Astrocyte of the spinal cord (primary cell): Measurements from ENCODE around the gene CPA3.

ENCODE experiments used
- DNase-seq: peaks from one replicate; pipeline ENCODE4 v3.0.0; 2011; ENCODE audit warnings: low read depth, low spot score
- H3K4me3 ChIP-seq: 2 replicates; pipeline ENCODE4 v1.5.1; 2011; ENCODE audit warnings: low read depth, mild to moderate bottlenecking, low read length, moderate library complexity
- in situ Hi-C: cut with HindIII; loops from 2 replicates; pipeline ENCODE4 v1.10.0; 2017; ENCODE audit warnings: low sequenced_read_pairs
- TF ChIP-seq, protein P1 (sequence below): IDR thresholded peaks from 2 replicates; pipeline ENCODE4 v1.5.1; 2012; ENCODE audit warnings: low read depth, mild to moderate bottlenecking, low read length, inconsistent platforms

The CPA3 gene

DNA sequence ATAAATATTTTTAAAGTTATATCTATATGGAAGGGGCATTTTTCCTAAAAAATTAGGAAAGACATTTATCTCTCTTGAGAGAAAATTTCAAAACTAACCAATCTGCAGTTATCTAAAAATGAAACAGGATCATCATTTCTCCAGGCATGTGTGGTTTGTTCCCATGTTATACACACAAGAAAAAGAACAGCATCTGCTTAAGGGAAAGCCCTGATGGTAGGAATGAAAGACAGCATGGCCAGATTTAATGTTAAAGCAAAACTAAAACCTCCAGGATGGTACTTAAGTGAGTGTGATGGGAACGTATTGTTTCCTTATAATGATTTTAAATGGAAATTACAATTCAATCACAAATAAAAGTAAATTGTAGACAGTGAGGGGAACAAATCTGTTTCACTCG is 80.0 kb downstream of the CPA3 start:
- TF ChIP-seq, protein P1, sequence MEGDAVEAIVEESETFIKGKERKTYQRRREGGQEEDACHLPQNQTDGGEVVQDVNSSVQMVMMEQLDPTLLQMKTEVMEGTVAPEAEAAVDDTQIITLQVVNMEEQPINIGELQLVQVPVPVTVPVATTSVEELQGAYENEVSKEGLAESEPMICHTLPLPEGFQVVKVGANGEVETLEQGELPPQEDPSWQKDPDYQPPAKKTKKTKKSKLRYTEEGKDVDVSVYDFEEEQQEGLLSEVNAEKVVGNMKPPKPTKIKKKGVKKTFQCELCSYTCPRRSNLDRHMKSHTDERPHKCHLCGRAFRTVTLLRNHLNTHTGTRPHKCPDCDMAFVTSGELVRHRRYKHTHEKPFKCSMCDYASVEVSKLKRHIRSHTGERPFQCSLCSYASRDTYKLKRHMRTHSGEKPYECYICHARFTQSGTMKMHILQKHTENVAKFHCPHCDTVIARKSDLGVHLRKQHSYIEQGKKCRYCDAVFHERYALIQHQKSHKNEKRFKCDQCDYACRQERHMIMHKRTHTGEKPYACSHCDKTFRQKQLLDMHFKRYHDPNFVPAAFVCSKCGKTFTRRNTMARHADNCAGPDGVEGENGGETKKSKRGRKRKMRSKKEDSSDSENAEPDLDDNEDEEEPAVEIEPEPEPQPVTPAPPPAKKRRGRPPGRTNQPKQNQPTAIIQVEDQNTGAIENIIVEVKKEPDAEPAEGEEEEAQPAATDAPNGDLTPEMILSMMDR = no peak
- DNase-seq = no peak
- H3K4me3 ChIP-seq = no peak overlapping the region
- in situ Hi-C loops = no loop called here
